GM19099 (cell line): ENCODE measurements around the gene NGEF.

Source experiments
- POLR2A ChIP-seq: IDR thresholded peaks from 3 replicates; pipeline ENCODE4 v1.6.1; 2011; ENCODE audit warnings: low read depth; ENCODE audit not compliant: insufficient read length; ENCODE audit errors: extremely low read depth

The NGEF gene

DNA sequence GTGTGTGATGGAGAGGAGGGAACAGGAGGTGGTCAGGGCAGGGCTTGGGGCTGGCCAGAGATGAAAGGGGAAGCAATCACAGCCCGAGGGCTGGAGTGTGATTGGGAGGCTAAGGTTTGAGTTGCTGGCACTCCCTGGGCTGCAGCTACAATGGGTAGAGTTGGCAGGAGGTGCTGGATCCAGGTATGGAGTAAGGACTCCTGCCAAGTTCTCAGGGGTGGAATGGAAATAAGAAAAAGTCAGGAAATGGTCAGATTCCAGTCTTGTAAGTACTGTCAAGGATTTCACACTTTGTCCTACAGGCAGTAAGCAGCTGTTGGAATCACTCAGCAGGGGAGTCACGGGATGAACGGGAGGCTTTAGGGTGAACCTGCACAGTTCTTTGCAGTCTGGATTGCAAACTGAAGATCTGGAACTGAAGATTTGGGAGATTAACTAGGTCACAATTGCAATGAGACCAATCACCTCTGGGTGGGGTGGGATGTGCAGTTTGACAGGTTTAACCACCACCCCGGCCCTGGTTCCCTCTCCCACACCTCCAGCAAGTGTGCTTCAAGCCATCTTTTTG is 36.2 kb upstream of the NGEF start:
- no peak for TF ChIP-seq POLR2A

DNA sequence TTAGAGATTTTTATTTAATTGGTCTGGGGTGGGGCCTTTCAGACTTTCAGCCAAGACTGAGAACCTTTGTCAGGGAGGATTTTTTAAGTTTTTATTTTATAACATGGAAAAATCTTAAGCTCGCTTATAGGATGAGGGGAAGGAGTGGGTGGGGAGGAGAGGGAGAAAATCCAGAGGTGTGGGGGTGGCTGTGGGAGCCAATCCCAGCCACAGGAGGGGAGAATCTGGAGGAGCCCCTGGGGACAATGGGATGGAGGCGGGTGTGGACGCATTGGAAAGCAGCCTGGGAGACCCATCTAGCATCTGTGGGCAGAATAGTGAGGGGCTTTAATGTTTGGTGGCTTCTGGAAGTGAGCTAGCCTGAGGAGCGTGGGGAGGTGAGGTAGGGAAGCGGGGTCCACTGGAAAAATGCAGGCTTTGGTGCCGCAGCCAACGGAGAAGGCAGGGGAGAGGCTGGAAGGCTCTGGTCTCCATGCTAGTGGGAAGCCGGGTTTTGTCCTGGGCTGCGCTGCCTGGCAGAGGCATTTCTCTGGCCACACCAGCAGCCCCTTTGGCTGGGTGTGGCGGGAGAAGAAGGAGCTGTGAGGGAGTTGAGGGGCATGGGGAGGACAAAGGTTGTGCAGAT is 35.6 kb upstream of the NGEF start:
- no peak for TF ChIP-seq POLR2A

DNA sequence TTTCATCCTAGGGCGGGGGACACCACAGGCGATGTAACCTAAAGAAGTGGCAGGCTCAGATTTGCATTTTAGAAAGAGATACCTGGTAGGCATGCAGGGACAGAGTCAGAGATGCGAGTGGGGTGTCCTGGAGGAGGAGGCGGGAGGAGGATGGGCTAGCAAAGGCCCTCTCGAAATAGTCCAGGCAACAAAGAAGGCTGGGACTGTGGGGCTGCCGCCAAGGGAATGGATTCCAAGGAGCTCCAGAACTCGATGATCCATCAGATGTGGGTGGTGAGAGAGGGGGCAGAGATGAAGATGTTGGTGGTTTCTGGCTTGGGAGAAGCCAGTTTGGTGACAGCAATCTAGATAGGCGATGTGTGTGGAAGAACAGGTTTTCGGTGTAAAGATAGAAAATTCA is 34.6 kb upstream of the NGEF start:
- no peak for TF ChIP-seq POLR2A

DNA sequence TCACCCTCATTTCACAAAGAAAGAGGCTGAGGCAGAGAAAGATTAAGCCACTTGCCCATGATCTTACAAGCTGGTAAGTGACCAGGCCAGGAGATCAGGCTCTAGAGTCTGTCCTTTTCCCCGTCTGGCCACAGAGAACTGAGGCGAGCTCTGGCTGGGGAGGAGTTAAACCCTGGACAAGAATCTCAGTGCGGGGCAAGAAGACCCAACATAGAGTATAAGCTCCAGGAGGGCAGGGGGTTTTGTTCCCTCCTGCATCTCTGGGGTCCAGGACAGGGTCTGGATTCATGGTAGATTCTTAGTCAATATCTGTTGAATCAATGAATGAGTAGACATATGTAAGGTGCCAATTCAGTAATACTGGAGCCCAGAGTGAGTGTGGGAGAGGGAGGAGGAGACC is 34.1 kb upstream of the NGEF start:
- TF ChIP-seq POLR2A, result no peak

GRCh38 chr2:233044974-233045605 is 32.0 kb upstream of the NGEF start:
- no peak for TF ChIP-seq POLR2A

GRCh38 chr2:233042549-233042948 is 29.5 kb upstream of the NGEF start:
- TF ChIP-seq POLR2A, result no peak

DNA sequence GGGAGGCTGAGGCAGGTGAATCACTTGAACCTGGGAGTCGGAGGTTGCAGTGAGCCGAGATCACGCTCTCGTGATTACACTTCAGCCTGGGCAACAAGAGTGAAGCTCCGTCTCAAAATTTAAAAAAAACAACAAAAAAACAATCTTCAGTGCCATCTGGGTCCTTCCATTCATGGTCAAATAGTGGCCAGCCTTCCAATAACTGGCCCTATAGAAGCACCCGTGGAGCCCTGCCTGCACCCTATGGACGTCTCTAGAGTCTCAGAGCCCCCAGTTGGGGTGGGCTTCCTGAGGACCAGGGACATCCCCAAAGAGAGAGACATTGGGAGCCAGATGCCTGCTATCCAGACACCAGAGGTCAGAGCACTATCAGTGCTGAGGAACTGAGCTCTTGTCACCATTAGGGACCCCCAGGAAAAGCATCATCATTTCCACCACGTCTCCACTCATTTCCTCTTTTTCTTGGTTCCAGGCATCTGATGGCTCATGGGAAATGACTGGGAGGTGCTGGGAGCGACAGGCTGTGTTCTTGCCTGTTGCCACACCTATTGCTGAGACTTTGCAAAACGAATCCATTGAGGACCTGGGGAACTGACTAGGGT is 28.8 kb upstream of the NGEF start:
- TF ChIP-seq POLR2A, result no peak

DNA sequence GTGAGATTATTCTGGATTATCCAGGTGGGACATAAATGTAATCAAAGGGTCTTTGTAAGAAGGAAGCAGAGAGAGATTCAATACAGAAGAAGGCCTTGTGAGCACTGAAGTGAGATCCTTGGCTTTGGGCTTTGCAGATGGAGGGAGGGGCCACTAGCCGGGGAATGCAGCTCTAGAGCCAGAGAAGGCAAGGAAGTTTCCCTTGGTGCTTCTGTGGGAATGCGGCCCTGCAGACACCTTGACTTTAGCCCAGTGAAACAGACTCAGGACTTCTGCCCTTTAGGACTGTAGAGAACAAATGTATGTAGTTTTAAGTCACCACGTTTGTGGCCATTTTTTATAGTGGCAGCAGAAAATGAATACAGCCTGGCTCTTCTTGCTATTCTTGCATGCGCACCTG is 27.5 kb upstream of the NGEF start:
- TF ChIP-seq POLR2A, result no peak

GRCh38 chr2:233039846-233040530 is 26.9 kb upstream of the NGEF start:
- no peak for TF ChIP-seq POLR2A

DNA sequence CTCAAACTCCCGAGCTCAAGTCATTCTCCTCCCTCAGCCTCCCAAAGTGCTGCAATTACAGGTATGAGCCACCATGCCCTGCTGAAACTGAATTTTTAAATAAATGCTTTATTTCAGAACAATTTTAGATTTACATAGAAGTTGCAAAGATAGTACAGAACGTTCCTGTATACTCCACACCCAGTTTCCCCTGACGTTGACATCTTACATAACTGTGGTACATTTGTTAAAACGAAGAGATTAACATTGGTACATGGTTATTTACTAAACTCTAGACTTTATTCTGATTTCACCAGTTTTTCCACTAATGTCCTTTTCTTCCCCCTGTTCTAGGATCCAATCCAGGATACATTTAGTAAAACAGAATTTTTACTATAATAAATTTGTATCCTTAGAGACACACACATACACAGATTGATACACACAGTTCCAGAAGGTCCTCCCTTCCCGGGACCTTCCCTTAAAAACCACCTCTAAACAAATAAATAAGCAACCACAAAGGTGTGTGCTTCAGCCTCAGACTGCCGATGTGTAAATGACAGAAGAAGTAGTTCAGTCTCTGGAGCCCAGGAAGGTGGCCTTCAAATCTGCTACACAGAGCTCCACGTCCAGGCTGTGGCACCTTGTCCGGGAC is 26.3 kb upstream of the NGEF start:
- TF ChIP-seq POLR2A, result no peak

GRCh38 chr2:233037078-233037477 is 24.0 kb upstream of the NGEF start:
- TF ChIP-seq POLR2A, result no peak

- no peak for TF ChIP-seq POLR2A
Measured at GRCh38 chr2:233036162-233036838, 23.2 kb upstream of the NGEF start.

GRCh38 chr2:233035426-233036161 is 22.5 kb upstream of the NGEF start:
- TF ChIP-seq POLR2A, result no peak

DNA sequence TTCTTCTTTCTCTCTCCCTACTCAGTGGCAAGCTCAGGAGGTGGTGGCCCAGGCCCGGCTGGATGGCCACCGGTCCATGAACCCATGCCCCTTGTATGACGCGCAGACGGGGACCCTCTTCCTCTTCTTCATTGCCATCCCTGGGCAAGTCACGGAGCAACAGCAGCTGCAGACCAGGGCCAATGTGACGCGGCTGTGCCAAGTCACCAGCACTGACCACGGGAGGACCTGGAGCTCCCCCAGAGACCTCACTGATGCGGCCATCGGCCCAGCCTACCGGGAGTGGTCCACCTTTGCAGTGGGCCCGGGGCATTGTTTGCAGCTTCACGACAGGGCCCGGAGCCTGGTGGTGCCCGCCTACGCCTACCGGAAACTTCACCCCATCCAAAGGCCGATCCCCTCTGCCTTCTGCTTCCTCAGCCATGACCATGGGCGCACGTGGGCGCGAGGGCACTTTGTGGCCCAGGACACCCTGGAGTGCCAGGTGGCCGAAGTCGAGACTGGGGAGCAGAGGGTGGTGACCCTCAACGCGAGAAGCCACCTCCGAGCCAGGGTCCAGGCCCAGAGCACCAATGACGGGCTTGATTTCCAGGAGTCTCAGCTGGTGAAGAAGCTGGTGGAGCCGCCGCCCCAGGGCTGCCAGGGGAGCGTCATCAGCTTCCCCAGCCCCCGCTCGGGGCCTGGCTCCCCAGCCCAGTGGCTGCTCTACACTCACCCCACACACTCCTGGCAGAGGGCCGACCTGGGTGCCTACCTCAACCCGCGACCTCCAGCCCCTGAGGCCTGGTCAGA is 21.2 kb upstream of the NGEF start:
- no peak for TF ChIP-seq POLR2A

- TF ChIP-seq POLR2A, result no peak
Measured at GRCh38 chr2:233033672-233034071, 20.6 kb upstream of the NGEF start.
